Airway epithelial cell (primary cell): Measurements from ENCODE around the gene GGT5. TPM values are rescaled to one million over a fixed set of nuclear protein-coding genes. Genes with fewer than 3 reads are reported as not detected.

Experiments used
- total RNA-seq: library from RNA; depleted of rRNA; stranded (reverse); fragments of >200 nt; gene quantifications from 2 replicates; pipeline ENCODE4 v1.2.3, GENCODE V29; 2015

GGT5 gene
- total RNA-seq, result 1.1 and 1.9 TPM in 2 replicates

GRCh38 chr22:24245030-24245431 lies at the start of gene GGT5:
Gene GGT5, minus strand, starts transcription at chr22:24245082. Its CDS starts 357 bp downstream, at chr22:24244725.

GRCh38 chr22:24270556-24271385 lies 25.9 kb upstream of the GGT5 start, which contains the start of gene SPECC1L:
Gene SPECC1L, plus strand, starts transcription at chr22:24270831. Its CDS starts 31,401 bp downstream, at chr22:24302232.

GRCh38 chr22:24181088-24181995 lies 63.5 kb downstream of the GGT5 start, which contains the start of gene SUSD2:
Gene SUSD2, plus strand, starts transcription at chr22:24181487. Its CDS starts 33 bp downstream, at chr22:24181520.

Other genes with a start within 250 kb of the GGT5 start
- gene GSTT4, start 239.6 kb downstream of the GGT5 start, total RNA-seq, result not detected in 2 replicates
- gene CABIN1, start 233.8 kb downstream of the GGT5 start, total RNA-seq, result 24.2 and 28.4 TPM in 2 replicates
- 1.3 and 1.7 TPM in 2 replicates for gene SUSD2, start 63.6 kb downstream of the GGT5 start, total RNA-seq
- gene SPECC1L, start 25.7 kb upstream of the GGT5 start, total RNA-seq, result 12.9 and 17.1 TPM in 2 replicates
- gene ADORA2A, start 182.5 kb upstream of the GGT5 start, total RNA-seq, result 0.14 TPM in 1 of 2 replicates, not detected in the other